Measurements from ENCODE around the gene PARP8. TPM values are rescaled to one million over a fixed set of nuclear protein-coding genes. Genes with fewer than 3 reads are reported as not detected.
A peak's percentile ranks its signal among the peaks of the same experiment; 100 is the strongest.

Gene PARP8
- total RNA-seq, 6 donors from 2014 or later, result 33.3 to 64.1 (median 34.6) TPM

DNA sequence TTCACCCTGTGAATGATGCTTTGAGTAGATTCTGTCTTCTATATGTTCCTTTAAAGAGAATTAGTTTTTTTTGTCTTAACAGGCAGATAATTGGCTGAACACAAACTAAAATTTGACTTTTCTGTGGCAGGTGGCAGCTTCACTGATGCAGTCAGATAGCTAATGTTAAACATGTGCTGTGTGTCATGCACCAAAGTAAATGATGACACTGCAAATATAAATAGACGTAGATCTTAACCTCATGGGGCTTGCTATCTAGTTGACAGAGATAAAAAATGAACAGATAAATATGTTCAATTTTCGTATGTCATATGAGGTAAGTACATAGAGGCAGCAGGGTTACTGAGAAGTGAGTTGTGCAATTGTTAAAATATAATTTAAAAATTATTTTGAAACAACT, 82.7 kb downstream of the PARP8 start:
- no peak overlapping the region for H3K27ac ChIP-seq
- 65 to 77% methylated on average over 2 of the region's 2 CpGs for WGBS, 2 donors

DNA sequence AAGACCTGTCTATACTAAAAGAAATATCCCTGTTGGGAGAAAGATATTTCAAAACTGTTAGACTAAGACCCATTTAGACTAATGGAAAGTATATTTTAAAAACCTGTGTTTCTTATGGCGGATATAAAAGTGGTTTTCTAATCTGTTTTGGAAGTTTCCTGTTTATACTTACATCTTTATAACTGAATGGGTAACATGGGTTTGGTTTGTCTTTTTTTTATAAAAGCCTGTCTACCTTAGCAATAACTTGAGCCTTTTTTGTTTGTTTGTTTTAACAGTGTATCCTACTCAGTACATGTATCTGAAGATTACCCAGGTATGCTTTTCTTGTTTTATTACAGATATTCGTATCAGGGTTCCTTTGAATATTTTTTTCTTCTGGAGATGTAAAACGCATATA, 83.4 kb downstream of the PARP8 start:
- ATAC-seq (ENCODE audit: low FRiP score in 2 of 2), result no peak
- Histone ChIP-seq H3K36me3 (no peaks in the 10 kb centered on the region), H3K4me1 (peaks cover 7 to 15% (median 10%) of the 10 kb centered on the region in 4 donors), H3K27ac (no peak overlapping the region), H3K27me3 (no peaks in the 10 kb centered on the region), H3K9me3 (no peaks in the 10 kb centered on the region), H3K4me3 (no peak overlapping the region)
- TF ChIP-seq POLR2A (IDR thresholded peaks at IDR 0.05), result no peak
- TF ChIP-seq, protein P1, sequence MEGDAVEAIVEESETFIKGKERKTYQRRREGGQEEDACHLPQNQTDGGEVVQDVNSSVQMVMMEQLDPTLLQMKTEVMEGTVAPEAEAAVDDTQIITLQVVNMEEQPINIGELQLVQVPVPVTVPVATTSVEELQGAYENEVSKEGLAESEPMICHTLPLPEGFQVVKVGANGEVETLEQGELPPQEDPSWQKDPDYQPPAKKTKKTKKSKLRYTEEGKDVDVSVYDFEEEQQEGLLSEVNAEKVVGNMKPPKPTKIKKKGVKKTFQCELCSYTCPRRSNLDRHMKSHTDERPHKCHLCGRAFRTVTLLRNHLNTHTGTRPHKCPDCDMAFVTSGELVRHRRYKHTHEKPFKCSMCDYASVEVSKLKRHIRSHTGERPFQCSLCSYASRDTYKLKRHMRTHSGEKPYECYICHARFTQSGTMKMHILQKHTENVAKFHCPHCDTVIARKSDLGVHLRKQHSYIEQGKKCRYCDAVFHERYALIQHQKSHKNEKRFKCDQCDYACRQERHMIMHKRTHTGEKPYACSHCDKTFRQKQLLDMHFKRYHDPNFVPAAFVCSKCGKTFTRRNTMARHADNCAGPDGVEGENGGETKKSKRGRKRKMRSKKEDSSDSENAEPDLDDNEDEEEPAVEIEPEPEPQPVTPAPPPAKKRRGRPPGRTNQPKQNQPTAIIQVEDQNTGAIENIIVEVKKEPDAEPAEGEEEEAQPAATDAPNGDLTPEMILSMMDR (IDR thresholded peaks at IDR 0.05), result no peak
- no peak for TF ChIP-seq POLR2AphosphoS5 (IDR thresholded peaks at IDR 0.05)
- TF ChIP-seq EP300 (IDR thresholded peaks at IDR 0.05), result no peak
- WGBS, 2 donors, result 65 to 77% methylated on average over 3 of the region's 3 CpGs
- no peak for DNase-seq

More for the DNA sequence above, 82.7 kb downstream of the PARP8 start:
- peaks cover 11 to 21% (median 12%) of the 10 kb centered on the region in 4 donors for H3K4me1 ChIP-seq
- DNase-seq (no peak), ATAC-seq (ENCODE audit: low FRiP score in 2 of 2) (no peak)
- no peak overlapping the region for H3K4me3 ChIP-seq
- no peaks in the 10 kb centered on the region for H3K9me3 ChIP-seq
- TF ChIP-seq, protein P1 (IDR thresholded peaks at IDR 0.05), result no peak
- TF ChIP-seq EP300 (IDR thresholded peaks at IDR 0.05) (no peak), POLR2AphosphoS5 (IDR thresholded peaks at IDR 0.05) (no peak), POLR2A (IDR thresholded peaks at IDR 0.05) (no peak)
- no peaks in the 10 kb centered on the region for H3K36me3 ChIP-seq
- no peaks in the 10 kb centered on the region for H3K27me3 ChIP-seq

DNA sequence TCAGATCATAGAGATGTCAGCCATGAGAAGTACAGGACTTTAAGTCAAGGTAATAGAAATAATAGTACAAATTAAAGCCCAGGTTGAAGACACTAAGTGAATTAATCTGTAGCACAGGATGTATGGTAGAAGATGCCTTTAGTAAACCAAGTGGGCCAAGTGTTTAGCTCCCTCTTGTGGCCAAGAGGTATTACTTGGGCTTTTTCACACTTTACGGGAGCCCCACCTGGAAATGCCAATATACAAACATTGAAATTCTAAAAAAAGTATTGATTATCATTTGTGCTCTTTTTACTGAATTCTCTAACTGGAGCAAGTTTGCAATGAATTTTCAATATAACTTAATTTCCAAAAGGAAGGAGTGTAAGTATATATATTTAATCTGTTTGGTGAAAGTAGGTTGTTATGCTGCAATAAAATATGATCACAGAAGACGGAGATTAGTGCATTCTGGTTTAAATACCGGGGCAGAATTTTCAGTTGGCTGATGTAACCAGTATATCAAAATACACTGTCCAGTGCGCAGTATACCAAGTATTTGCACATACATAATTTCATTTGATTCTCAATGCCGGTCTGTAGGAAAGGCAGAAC, 84.7 kb downstream of the PARP8 start:
- ATAC-seq (ENCODE audit: low FRiP score in 2 of 2) (peak; percentile 75 to 89), DNase-seq (peak in 1 of 2 donors; percentile 48)
- Histone ChIP-seq H3K4me1 (peaks cover 0 to 6% (median 1%) of the 10 kb centered on the region in 4 donors), H3K27me3 (no peaks in the 10 kb centered on the region), H3K4me3 (no peak overlapping the region), H3K9me3 (no peaks in the 10 kb centered on the region), H3K36me3 (no peaks in the 10 kb centered on the region), H3K27ac (no peak overlapping the region)
- TF ChIP-seq POLR2A (IDR thresholded peaks at IDR 0.05), result no peak
- TF ChIP-seq, protein P1 (IDR thresholded peaks at IDR 0.05), result peak; percentile 64 to 79 (median 72)
- WGBS, 2 donors, result 68 to 69% methylated on average over 5 of the region's 5 CpGs

DNA sequence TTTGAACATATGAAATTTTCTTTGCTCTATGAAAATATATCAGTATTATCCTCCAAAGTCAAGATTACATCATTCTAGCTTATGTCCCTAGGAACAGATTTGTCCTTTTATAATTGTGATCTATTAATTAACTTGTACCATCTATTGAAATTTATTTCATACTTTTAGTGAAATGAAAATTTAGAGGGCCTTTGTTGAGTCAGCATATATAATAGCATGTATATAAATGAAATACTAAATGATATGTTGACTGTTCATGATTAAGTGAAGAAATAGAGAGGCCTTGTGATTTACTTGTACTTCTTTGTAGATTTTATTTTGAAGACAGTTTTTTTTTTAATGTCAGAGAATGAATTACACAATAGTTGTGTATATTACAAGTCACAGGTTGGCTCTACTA, 86.4 kb downstream of the PARP8 start:
- no peak overlapping the region for H3K4me3 ChIP-seq
- H3K9me3 ChIP-seq, result no peaks in the 10 kb centered on the region
- DNase-seq (no peak), ATAC-seq (ENCODE audit: low FRiP score in 2 of 2) (no peak)
- TF ChIP-seq, protein P1 (IDR thresholded peaks at IDR 0.05), result no peak
- TF ChIP-seq EP300 (IDR thresholded peaks at IDR 0.05) (no peak), POLR2A (IDR thresholded peaks at IDR 0.05) (no peak), POLR2AphosphoS5 (IDR thresholded peaks at IDR 0.05) (no peak)
- no peaks in the 10 kb centered on the region for H3K36me3 ChIP-seq
- H3K27ac ChIP-seq, result no peak overlapping the region
- H3K27me3 ChIP-seq, result no peaks in the 10 kb centered on the region
- peaks cover 0 to 6% (median 1%) of the 10 kb centered on the region in 4 donors for H3K4me1 ChIP-seq

Data from upper lobe of left lung (tissue), 6 donors.